Muscle of back (tissue), 10 donors: ENCODE measurements around the gene DEFB110. TPM values are rescaled to one million over a fixed set of nuclear protein-coding genes. Genes with fewer than 3 reads are reported as not detected.

Experiments
- polyA plus RNA-seq, 10 donors: library from polyadenylated mRNA; unstranded; fragments of 120-200 nt; gene quantifications; one replicate each; pipeline ENCODE4 v1.2.1, GENCODE V29; 2013; ENCODE audit not compliant: insufficient read length in 10 of 10

DEFB110 gene
- polyA plus RNA-seq, 10 donors: not detected

Other genes starting within 250 kb of the DEFB110 start
- not detected for gene PGK2, start 234.7 kb downstream of the DEFB110 start, polyA plus RNA-seq
- gene CRISP1, start 155.5 kb downstream of the DEFB110 start, polyA plus RNA-seq: not detected
- gene DEFB114, start 57.8 kb downstream of the DEFB110 start, polyA plus RNA-seq: not detected
- not detected for gene DEFB113, start 52.4 kb downstream of the DEFB110 start, polyA plus RNA-seq
- not detected for gene DEFB112, start 27.9 kb upstream of the DEFB110 start, polyA plus RNA-seq